Measurements from ENCODE around the gene PADI4.

GRCh38 chr1:17405898-17406759, 98.1 kb downstream of the PADI4 start:
- TF ChIP-seq EZH2 (IDR thresholded peaks at IDR 0.05; ENCODE audit: borderline replicate concordance, low read length) = no peak
- peak; percentile 79 to 83 for TF ChIP-seq CTCF (conservative IDR thresholded peaks at IDR 0.05 in 1 of 2, IDR thresholded peaks at IDR 0.05 in 1 of 2; ENCODE audit: extremely low read depth in 1 of 2, insufficient read depth in 1 of 2, low read depth in 1 of 2, low read length in 2 of 2)

Measured in mammary epithelial cell (primary cell).